ENCODE data around the gene TSPAN14. TPM values are rescaled to one million over a fixed set of nuclear protein-coding genes. Genes with fewer than 3 reads are reported as not detected.

Gene TSPAN14
- polyA plus RNA-seq, 3 donors, result 123 to 160 (median 146) TPM

DNA sequence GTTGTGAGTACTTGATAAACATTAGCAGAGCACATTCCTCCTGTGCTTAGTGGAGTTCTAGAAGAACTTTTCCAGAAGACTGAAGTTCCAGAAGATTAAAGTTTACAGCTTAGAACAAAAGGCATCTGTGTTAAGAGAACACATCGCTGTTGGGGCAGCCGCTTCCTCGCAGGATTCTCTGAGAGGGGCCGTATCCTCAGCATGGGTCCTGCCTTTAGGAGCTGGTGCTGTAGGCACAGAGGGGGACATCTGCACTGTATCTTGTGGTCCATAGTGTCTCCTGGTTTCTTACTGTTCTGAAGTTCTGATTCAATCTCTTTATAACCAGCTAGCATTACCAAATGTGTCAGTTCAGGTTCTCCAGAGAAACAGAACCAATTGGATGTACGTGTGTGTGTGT, 99.9 kb downstream of the TSPAN14 start:
- Mint-ChIP-seq H3K27me3 (ENCODE audit: low read depth in 3 of 3) (peaks cover 1 to 2% (median 2%) of the 10 kb centered on the region in 3 donors), H3K4me1 (peaks cover 6% of the 10 kb centered on the region), H3K4me3 (no peak overlapping the region), H3K36me3 (no peaks in the 10 kb centered on the region), H3K27ac (no peak overlapping the region), H3K9me3 (no peaks in the 10 kb centered on the region)
- intact Hi-C loops (cut with micrococcal nuclease), result no loop called here
- no peak overlapping the region for H3K9ac ChIP-seq (ENCODE audit: insufficient read depth, low read length, poor library complexity, severe bottlenecking)
- no peak overlapping the region for H3K4me2 ChIP-seq (replicated peaks; ENCODE audit: extremely low read depth, low read length, poor library complexity, severe bottlenecking)
- TF ChIP-seq, protein P1, sequence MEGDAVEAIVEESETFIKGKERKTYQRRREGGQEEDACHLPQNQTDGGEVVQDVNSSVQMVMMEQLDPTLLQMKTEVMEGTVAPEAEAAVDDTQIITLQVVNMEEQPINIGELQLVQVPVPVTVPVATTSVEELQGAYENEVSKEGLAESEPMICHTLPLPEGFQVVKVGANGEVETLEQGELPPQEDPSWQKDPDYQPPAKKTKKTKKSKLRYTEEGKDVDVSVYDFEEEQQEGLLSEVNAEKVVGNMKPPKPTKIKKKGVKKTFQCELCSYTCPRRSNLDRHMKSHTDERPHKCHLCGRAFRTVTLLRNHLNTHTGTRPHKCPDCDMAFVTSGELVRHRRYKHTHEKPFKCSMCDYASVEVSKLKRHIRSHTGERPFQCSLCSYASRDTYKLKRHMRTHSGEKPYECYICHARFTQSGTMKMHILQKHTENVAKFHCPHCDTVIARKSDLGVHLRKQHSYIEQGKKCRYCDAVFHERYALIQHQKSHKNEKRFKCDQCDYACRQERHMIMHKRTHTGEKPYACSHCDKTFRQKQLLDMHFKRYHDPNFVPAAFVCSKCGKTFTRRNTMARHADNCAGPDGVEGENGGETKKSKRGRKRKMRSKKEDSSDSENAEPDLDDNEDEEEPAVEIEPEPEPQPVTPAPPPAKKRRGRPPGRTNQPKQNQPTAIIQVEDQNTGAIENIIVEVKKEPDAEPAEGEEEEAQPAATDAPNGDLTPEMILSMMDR (IDR thresholded peaks at IDR 0.05), result no peak
- H3K4me1 ChIP-seq (ENCODE audit: control insufficient read depth in 1 of 2, insufficient read depth in 2 of 2, low read length in 2 of 2), result no peaks in the 10 kb centered on the region
- no peak overlapping the region for H3K4me3 ChIP-seq (replicated peaks in 1 of 3; ENCODE audit: low read depth in 2 of 3, low read length in 3 of 3)
- no peak overlapping the region for H2AFZ ChIP-seq (ENCODE audit: insufficient read depth, low read depth, low read length, poor library complexity, severe bottlenecking)
- no peaks in the 10 kb centered on the region for H3K36me3 ChIP-seq (replicated peaks in 1 of 2; ENCODE audit: control insufficient read depth in 1 of 2, insufficient read depth in 2 of 2, low read length in 2 of 2)
- peaks cover 0 to 2% of the 10 kb centered on the region in 2 donors for H3K27me3 ChIP-seq (ENCODE audit: control insufficient read depth in 2 of 2, insufficient read depth in 2 of 2, low read length in 2 of 2)
- H3K27ac ChIP-seq (ENCODE audit: low read depth in 1 of 2, low read length in 2 of 2), result no peak overlapping the region
- no peaks in the 10 kb centered on the region for H3K9me3 ChIP-seq (replicated peaks in 1 of 2; ENCODE audit: control insufficient read depth in 1 of 2, insufficient read depth in 1 of 2, low read length in 2 of 2)
- WGBS (ENCODE audit: insufficient coverage), result 100% methylated on average over 4 of the region's 5 CpGs
- no peak for DNase-seq
- H3K79me2 ChIP-seq (ENCODE audit: insufficient read depth, low read length), result no peaks in the 10 kb centered on the region
- no peaks in the 10 kb centered on the region for H4K20me1 ChIP-seq (ENCODE audit: insufficient read depth, low read length)

DNA sequence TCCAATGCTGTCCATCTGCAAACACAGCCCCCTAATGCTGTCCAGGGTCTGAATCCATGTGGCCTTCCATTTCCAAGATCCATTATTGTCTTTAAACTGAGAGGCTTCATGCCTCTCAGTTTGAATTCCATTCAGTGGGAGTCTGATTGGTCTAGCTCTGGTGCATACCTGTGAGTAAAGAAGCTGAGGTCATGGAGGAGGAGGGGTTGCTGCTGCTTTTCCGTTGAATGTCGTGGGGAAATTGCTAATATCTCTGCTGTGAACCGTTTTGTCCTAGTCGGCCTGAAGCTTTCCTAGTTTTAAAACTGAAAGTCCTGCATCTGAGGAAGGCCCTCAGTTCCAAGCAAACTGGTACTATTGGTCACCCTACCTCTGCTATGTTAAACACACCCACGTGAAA, 101.3 kb downstream of the TSPAN14 start:
- Histone ChIP-seq H3K9me3 (replicated peaks in 1 of 2; ENCODE audit: control insufficient read depth in 1 of 2, insufficient read depth in 1 of 2, low read length in 2 of 2) (no peaks in the 10 kb centered on the region), H3K79me2 (ENCODE audit: insufficient read depth, low read length) (no peaks in the 10 kb centered on the region), H3K9ac (ENCODE audit: insufficient read depth, low read length, poor library complexity, severe bottlenecking) (no peak overlapping the region), H3K4me2 (replicated peaks; ENCODE audit: extremely low read depth, low read length, poor library complexity, severe bottlenecking) (no peak overlapping the region), H3K27me3 (ENCODE audit: control insufficient read depth in 2 of 2, insufficient read depth in 2 of 2, low read length in 2 of 2) (peaks cover 0 to 2% of the 10 kb centered on the region in 2 donors), H3K36me3 (replicated peaks in 1 of 2; ENCODE audit: control insufficient read depth in 1 of 2, insufficient read depth in 2 of 2, low read length in 2 of 2) (no peaks in the 10 kb centered on the region), H4K20me1 (ENCODE audit: insufficient read depth, low read length) (no peaks in the 10 kb centered on the region), H2AFZ (ENCODE audit: insufficient read depth, low read depth, low read length, poor library complexity, severe bottlenecking) (no peak overlapping the region), H3K4me3 (replicated peaks in 1 of 3; ENCODE audit: low read depth in 2 of 3, low read length in 3 of 3) (no peak overlapping the region), H3K27ac (ENCODE audit: low read depth in 1 of 2, low read length in 2 of 2) (no peak overlapping the region), H3K4me1 (ENCODE audit: control insufficient read depth in 1 of 2, insufficient read depth in 2 of 2, low read length in 2 of 2) (no peaks in the 10 kb centered on the region)
- intact Hi-C loops (cut with micrococcal nuclease), result no loop called here
- H3K27ac Mint-ChIP-seq, result no peak overlapping the region
- H3K27me3 Mint-ChIP-seq (ENCODE audit: low read depth in 3 of 3), result peaks cover 2 to 3% (median 2%) of the 10 kb centered on the region in 3 donors
- DNase-seq, result no peak
- H3K36me3 Mint-ChIP-seq, result no peaks in the 10 kb centered on the region
- H3K9me3 Mint-ChIP-seq, result peaks cover 0 to 2% (median 0%) of the 10 kb centered on the region in 7 donors
- H3K4me3 Mint-ChIP-seq, result no peak overlapping the region
- TF ChIP-seq, protein P1 (IDR thresholded peaks at IDR 0.05), result no peak
- WGBS (ENCODE audit: insufficient coverage), result 100% methylated on average over 4 of the region's 5 CpGs
- peaks cover 6% of the 10 kb centered on the region for H3K4me1 Mint-ChIP-seq

Data from CD14-positive monocyte (primary cell).